ENCODE results near the gene PFDN6. TPM values are rescaled to one million over a fixed set of nuclear protein-coding genes. Genes with fewer than 3 reads are reported as not detected.

Gene PFDN6
- total and polyA plus RNA-seq, 9 of the 15 experiments (the other 6 are each of a cell fraction or from before 2014, with no cell fraction given) = 6.8 to 475 (median 216) TPM

- DNase-seq (ENCODE audit: extremely low read depth in 1 of 4, low spot score in 3 of 4) (no peak), ATAC-seq (no peak), FAIRE-seq (no peak)
- ChIA-PET POLR2A (interaction anchor here (3.0 to 3.1 kb wide), 2 partner anchors 10 to 13 kb away, joined by 13 to 25 read pairs; partner anchors contain the start of genes PFDN6 and WDR46), CTCF (ENCODE audit: low intra/inter-chr PET ratio) (no interaction called here)
- H3K27me3 ChIP-seq (ENCODE audit: control insufficient read depth in 2 of 2, insufficient read depth in 2 of 2, low read length in 2 of 2) = no peaks in the 10 kb centered on the region
- peaks cover 11% of the 10 kb centered on the region; the same call in 1 of the 2 replicates for H4K20me1 ChIP-seq (replicated peaks; ENCODE audit: control insufficient read depth, insufficient read depth, low read length)
- no peak overlapping the region for H3K27ac ChIP-seq (ENCODE audit: extremely low read depth, low read depth, low read length)
- no peak overlapping the region for H3K9ac ChIP-seq (ENCODE audit: insufficient read depth in 1 of 2, low read depth in 2 of 2, low read length in 2 of 2)
- WGBS (ENCODE audit: insufficient coverage, low coverage, missing lambda C conversion rate) = 79% methylated on average over 3 of the region's 3 CpGs
- in situ Hi-C loops (cut with MboI) (no loop called here), intact Hi-C loops (cut with micrococcal nuclease) (no loop called here)
- BruUV-seq (replicated peaks) = no TSS peak
- peak overlapping the region; percentile 25; the same call in 1 of the 2 replicates for H3K4me2 ChIP-seq (ENCODE audit: insufficient read depth, low read length)
- H2AFZ ChIP-seq (ENCODE audit: low read depth, low read length) = no peak overlapping the region
- H3K9me3 ChIP-seq (replicated peaks; ENCODE audit: control insufficient read depth, insufficient read depth, low read depth, low read length) = no peaks in the 10 kb centered on the region
- H3K9me1 ChIP-seq (ENCODE audit: control insufficient read depth, insufficient read depth, low read length) = peaks cover 2% of the 10 kb centered on the region
- H3K79me2 ChIP-seq (ENCODE audit: control insufficient read depth, insufficient read depth, low read length) = peaks cover 48% of the 10 kb centered on the region
- TF ChIP-seq TFAP4 (CRISPR knock-in tag; IDR thresholded peaks at IDR 0.05; ENCODE audit: borderline replicate concordance) (no peak), NCOA6 (IDR thresholded peaks at IDR 0.05) (no peak), POLR2A (conservative IDR thresholded peaks at IDR 0.05) (0 out of 2 replicates have a peak, but pooled peaks have one; percentile 25), ZNF316 (IDR thresholded peaks at IDR 0.05) (peak; percentile 50; the same call in 1 of the 2 replicates), NFIC (IDR thresholded peaks at IDR 0.05) (no peak), ZNF639 (CRISPR knock-in tag; conservative IDR thresholded peaks at IDR 0.05 in 1 of 2, IDR thresholded peaks at IDR 0.05 in 1 of 2) (no peak), C11orf30 (IDR thresholded peaks at IDR 0.05; ENCODE audit: low read depth) (peak; percentile 50; the same call in 1 of the 2 replicates)
- H3K4me1 ChIP-seq (replicated peaks in 1 of 2; ENCODE audit: control insufficient read depth in 2 of 2, insufficient read depth in 2 of 2, low read length in 2 of 2) = peaks cover 9 to 50% of the 10 kb centered on the region in 2 experiments
- H3K36me3 ChIP-seq (ENCODE audit: control insufficient read depth, insufficient read depth, low read length) = peaks cover 51% of the 10 kb centered on the region
- H3K4me3 ChIP-seq = no peak overlapping the region
Measured at GRCh38 chr6:33301877-33302276, 12.5 kb downstream of the PFDN6 start.

All from K562 (cell line).